HG03442 (cell line): ENCODE results near the gene SERPINB1.

Source experiments
- ATAC-seq: cut with Tn5 transposase; IDR thresholded peaks from one replicate; pipeline ENCODE4 v1.9.1; 2021; ENCODE audit warnings: mild to moderate bottlenecking, moderate library complexity; ENCODE audit not compliant: unreplicated experiment

The SERPINB1 gene

DNA sequence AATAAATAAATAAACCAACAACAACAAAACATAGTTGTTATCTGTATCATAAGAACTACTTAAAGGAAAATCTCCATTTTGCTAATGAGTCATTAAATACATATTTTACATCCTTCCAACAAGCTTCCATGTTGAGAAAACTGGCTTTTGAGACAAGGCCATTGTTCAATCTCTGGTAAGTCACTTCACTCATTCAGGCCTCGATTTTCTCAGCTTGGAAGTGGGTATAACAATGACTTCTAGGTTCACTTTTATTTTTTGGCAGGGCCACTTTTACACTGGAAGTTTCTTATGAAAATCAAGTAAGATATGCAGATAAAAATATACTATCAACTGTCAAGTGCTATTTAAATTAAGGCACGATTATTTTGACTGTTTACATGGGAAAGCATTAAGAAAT, 46.5 kb downstream of the SERPINB1 start:
- no peak for ATAC-seq

DNA sequence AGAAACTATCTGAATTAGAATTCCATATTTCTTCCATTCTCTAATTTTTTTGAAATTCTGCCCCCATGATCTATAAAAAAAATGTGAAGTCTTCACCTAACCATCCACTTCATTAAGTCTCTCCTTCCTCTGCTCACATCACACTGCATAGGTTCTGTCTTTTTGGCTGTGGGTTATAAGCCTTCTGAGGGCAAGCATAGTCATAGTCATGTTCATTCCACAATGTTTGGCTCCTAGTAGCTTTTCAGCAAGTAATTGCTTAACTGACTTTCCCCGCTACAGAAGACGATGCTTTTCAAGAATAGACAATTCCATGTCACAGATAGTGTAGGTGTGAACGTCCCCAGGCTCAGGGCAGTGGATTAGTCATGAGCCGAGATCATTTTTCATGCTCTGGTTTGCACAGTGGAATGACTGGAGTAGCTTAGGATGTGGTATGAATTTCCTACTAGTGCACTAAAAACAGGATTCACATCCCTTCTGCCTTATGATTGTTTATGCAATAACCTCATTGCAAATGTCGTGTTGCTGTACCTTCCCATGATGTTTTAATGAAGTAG, 47.4 kb downstream of the SERPINB1 start:
- ATAC-seq: no peak

DNA sequence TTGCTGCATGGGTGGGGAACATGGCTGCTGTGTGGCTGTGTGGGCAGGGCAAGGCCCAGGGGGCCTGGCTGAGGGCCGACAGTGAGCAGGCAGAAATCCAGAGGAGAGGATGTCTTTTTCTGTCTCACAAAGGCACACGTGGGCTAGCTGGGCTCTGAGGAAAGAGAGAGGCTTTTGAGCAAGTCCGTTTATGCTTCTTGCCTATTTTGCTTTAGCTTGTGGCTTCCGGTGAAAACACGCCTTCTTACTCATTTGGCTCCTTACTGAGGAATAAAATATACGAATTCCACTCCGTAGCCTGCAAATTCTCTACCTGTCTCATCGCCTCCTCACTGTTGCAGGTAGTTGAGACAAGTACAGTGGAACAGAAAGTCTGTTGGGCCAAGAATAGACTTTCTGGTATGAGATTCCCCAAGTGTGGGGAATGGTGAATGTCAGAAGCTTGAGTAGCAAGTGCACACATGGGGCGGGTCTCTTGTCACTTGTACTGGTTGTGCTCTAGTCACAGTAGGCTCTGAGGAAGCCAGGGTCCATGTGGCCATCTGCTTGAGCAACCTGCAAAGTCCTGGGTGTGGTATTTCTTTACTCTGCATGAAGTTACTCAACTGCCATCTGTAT, 48.0 kb downstream of the SERPINB1 start:
- no peak for ATAC-seq

DNA sequence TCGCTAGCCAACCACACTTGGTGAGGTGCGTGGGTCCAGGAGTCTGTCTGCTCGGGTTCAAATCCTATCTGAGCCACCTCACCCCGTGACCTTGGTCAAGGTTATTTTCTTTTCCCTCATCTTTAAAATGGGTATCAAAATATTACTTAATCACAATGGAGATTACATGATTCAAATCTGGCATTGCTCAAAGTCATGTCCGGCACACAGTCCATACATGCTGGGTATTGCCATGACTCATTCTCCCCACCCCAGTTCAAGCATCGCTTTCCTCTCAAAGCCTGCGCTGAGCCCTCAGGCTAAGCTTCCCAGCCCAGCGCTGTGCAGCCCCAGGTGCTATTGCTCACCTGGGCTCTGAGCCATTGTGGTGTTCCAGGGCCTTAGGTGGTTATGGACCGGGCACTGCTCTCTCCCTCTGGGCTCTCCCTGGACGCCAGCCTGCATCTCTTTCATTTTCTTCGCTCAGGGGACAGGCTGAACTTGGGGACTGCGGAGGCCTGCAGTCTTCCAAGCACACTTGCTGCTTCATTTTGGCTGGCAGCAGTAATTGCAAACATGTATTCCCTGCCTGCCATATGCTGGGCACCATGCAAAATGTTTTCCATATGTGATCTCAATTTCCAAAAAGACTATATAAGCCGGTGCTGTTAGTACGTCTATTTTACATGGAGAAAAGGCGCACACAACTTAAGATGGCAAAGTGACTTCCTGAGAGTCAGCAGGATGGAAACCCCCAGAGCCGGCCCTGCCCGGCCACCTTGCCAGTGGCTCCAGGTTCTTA, 49.1 kb downstream of the SERPINB1 start:
- ATAC-seq: no peak

DNA sequence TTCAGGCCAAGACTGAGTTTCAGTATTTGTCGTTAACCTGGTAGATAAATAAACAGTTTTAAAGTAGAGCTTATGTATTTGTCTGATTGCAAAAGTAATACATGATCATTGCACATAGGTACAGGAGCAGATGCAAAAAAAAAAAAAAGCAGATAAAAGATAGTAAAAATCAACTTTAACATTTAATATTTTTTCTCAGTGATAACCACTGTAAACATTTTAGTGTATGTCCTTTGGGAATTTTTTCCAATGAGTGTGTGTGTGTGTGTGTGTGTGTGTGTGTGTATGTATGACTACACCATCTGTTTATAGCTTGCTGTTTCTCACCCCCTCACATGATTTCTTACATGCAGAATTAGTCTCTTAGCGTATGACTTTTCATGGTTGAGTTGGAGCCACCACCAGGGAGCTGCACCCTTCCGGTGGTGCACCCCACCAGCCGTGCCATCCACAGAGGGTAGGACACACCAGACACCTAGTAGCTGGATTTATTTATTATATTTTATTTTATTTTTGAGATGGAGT, 50.2 kb downstream of the SERPINB1 start:
- ATAC-seq: no peak

DNA sequence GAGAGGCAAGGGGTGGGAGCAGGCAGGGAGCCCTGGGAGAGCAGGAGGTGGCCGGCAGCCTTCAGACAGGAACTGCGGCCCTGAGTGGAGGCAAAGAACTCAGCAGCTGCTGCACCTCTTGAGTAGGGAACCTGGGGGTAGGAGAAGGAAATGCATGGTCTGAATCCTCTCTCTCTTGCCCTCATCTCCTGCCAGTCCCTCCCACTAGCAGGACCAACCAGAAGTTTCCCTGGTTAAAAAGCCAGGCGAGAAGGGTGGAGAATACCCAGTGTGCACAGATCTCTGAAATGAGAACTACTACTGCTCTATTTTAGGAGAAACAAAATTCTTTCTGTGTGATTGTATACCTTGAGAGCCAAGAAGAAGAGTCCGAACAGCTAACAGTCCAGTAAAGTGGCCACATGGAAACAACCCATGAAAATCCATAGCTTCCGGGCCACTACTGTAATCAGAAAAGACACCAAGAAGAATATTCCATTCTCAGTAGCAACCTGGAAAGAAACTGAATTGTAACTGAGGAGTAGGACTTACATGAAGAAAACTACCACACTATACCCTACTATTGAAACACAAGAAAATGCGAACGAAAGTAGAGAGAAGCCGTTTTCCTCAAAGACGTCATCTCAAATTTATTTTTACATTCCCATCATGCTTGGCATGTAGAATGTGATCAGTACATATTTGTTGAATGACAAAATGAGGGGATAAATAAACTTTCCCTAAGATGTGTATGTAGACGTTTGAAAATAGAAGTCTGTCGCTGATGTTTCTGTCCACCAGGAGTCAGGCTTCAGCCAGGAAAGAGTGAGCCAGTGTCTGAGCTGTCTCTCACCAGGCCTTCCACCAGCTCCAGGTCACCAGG, 50.8 kb downstream of the SERPINB1 start:
- peak; percentile 65 for ATAC-seq

DNA sequence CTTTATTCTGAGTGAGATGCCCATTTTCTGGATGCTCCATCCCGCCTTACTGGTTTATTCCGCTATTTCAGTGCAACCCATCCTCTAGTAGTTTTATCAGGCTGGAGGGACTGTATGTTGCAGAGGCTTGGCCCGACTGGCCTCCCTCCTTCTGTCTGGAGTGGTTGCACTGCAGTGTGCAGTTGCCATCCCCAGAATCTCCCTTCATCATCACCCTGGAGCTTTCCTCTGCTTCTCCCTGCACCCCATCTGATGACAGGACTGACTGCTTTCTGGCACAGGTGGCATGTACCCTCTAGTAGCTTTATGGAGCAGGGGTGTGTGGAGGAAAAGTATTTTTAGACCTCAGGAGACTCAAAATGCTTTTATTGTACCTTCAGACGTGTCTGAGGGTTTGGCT, 55.4 kb downstream of the SERPINB1 start:
- ATAC-seq: no peak

DNA sequence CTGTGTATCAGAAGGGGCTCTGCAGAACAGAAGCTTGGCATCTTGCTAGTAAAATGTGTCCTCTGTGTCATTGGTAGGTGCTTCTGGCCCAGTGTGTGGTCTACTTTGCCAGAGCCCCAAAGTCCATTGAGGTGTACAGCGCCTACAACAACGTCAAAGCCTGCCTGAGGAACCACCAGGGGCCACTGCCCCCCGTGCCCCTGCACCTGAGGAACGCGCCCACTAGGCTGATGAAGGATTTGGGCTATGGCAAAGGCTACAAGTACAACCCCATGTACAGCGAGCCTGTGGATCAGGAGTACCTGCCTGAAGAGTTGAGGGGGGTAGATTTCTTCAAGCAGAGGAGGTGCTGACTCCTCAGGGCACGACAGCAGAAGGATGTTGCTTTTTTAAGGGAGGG, 56.7 kb downstream of the SERPINB1 start:
- no peak for ATAC-seq

DNA sequence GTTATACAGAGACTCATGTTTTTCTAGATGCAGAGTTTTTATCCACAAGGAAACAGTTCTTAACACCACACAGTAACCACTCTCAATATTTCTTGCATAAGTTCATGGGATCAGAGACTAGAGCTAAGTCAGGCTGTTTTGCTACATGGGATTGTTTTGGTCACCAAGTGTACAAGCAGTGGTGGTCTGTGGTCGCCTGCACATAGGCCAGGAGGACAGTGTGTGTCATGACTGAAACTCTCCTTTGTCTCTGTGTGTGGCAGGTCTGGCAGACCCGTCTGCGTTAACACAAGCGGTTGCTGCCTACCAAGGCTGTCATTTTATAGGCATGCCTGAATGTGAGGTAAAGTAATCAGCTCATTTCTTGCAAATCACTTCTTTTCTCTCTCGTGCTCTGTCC, 57.6 kb downstream of the SERPINB1 start:
- ATAC-seq: no peak

DNA sequence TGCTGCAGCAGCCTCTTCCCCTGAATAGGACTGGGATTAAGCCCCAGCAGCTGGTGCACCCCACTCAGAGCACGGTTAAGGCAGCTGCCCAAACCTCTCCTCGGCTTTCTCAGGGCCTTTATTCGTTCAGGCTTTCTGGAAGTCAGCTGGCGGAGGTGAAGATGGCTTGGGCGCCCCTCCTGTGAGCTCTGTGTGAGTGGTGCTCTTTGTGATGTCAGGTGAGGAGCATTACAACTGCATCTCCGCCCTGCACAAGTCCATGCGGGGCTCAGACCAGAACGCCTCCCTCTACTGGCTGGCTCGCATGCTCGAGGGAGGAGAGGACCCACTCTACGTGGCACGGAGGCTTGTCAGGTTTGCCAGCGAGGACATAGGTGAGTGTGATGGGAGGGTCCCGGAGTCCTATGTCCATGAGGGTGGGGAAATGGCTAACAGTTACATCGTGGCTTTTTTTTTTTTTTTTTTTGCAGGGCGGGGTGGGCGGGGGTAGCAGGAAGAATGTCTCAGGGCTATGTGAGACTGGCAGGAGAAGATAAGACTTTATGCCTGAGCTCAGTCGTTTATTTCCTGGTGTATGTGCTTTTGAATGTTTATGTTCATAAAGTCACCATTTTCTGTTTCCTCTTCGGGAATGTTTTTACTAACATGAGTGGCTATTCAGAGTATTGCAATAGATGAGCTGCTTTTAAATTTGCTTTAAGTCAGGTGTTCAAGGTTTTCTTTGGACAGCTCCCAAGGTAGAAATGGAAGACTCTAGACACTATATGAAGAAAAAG, 58.3 kb downstream of the SERPINB1 start:
- no peak for ATAC-seq

DNA sequence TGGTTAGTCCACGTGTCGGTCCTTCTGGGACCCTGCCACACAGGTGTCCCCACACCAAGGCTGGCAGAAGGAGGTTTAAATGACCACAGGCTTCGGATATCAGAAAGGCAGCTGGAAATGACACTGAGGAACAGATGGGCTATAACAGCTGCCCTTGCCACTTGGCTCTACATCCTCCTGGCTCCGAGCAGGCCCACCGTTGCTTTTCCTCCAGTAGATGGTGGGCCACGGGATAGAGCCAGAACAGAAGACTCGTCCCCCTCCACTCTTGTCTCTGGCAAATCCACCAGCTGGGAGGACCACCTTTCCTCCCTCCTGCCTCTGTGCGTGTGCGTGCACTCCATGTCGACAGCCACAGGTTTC, 58.9 kb downstream of the SERPINB1 start:
- ATAC-seq: no peak

DNA sequence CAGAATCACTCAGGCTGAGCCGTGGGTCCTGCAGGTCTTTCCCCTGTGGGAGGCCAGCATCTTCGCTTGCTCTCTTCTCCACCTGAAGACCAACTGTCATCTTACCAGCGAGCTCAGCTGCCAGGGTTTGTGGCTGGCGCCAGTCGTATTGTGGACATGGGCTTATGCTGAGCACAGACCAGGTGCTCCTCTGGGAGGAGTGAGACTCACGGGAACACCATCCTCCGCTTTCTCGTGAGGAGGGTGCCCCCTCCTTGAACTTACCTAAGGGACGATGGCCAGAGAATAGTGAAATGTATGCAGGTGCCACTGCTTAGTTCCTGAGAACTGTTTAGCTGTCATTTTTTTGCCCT, 59.3 kb downstream of the SERPINB1 start:
- ATAC-seq: no peak
